H1 (cell line): ENCODE measurements around the gene ZNF277. TPM values are rescaled to one million over a fixed set of nuclear protein-coding genes. Genes with fewer than 3 reads are reported as not detected.

Source experiments
- CTCF ChIA-PET: fragments of 300-600 bp; sonication (Branson Sonifier 250); formaldehyde crosslinking; loops from one replicate; lab custom pipeline; 2021; ENCODE audit not compliant: partially characterized antibody; lab: Charles Lee
- POLR2A ChIA-PET: fragments of 300-600 bp; sonication (Branson Sonifier 250); formaldehyde crosslinking; loops from one replicate; lab custom pipeline; 2021; ENCODE audit warnings: inconsistent platforms; ENCODE audit not compliant: partially characterized antibody; lab: Charles Lee
- DNase-seq, 2 experiments: peaks; one replicate each; pipeline versions ENCODE4 v3.0.0 to v3.0.0-alpha.2; 2010 to 2022; ENCODE audit warnings: low spot score in 2 of 2, low read depth in 1 of 2, mixed read lengths in 1 of 2
- FAIRE-seq: peaks from 2 replicates; lab custom pipeline; 2011; peaks lifted over from hg19 to GRCh38; lab: Jason Lieb, UNC
- H2AFZ ChIP-seq: 2 replicates; pipeline ENCODE4 v1.8.1; 2012; ENCODE audit warnings: low read length, inconsistent platforms
- H2AK5ac ChIP-seq: 2 replicates; pipeline ENCODE4 v1.6.1; 2013; ENCODE audit warnings: low read depth, low read length
- H2BK120ac ChIP-seq: replicated peaks from 2 replicates; pipeline ENCODE3; 2013; ENCODE audit warnings: low read depth, low read length, inconsistent platforms
- H2BK12ac ChIP-seq: 2 replicates; pipeline ENCODE4 v1.6.1; 2013; ENCODE audit warnings: low read depth, low read length
- H2BK15ac ChIP-seq: 2 replicates; pipeline ENCODE4 v1.6.1; 2013; ENCODE audit warnings: low read length
- H2BK20ac ChIP-seq: 2 replicates; pipeline ENCODE4 v1.6.1; 2013; ENCODE audit warnings: low read length
- H2BK5ac ChIP-seq: 2 replicates; pipeline ENCODE4 v1.6.1; 2013; ENCODE audit warnings: low read depth, low read length
- H3K14ac ChIP-seq: 2 replicates; pipeline ENCODE4 v1.6.1; 2013; ENCODE audit warnings: inconsistent platforms; ENCODE audit not compliant: insufficient read length
- H3K18ac ChIP-seq: 2 replicates; pipeline ENCODE4 v1.6.1; 2013; ENCODE audit warnings: low read length; ENCODE audit errors: extremely low read depth
- H3K23ac ChIP-seq: 2 replicates; pipeline ENCODE4 v1.6.1; 2013; ENCODE audit warnings: inconsistent platforms; ENCODE audit not compliant: insufficient read length
- H3K23me2 ChIP-seq: 2 replicates; pipeline ENCODE4 v1.6.1; 2013; ENCODE audit warnings: low read depth, low read length
- H3K27ac ChIP-seq: 2 replicates; pipeline ENCODE4 v1.6.1; 2011; ENCODE audit warnings: low read depth, low read length, inconsistent platforms
- H3K27me3 ChIP-seq, 4 experiments: replicated peaks in 1 of 4; 1 replicate in 1 of 4; 2 replicates in 3 of 4; pipeline versions ENCODE4 v1.6.1 to v1.8.1; 2011 to 2013; ENCODE audit warnings: low read length in 3 of 4, mild to moderate bottlenecking in 3 of 4, inconsistent platforms in 2 of 4, mixed read lengths in 2 of 4, moderate library complexity in 1 of 4; ENCODE audit not compliant: control insufficient read depth in 3 of 4, insufficient read depth in 3 of 4; ENCODE audit errors: extremely low read depth in 1 of 4
- H3K36me3 ChIP-seq, 4 experiments: 2 replicates each; pipeline versions ENCODE4 v1.6.1 to v1.8.1; 2011 to 2013; ENCODE audit warnings: mild to moderate bottlenecking in 4 of 4, low read length in 3 of 4, moderate library complexity in 2 of 4, control low read depth in 1 of 4, inconsistent platforms in 1 of 4; ENCODE audit not compliant: insufficient read depth in 4 of 4, control insufficient read depth in 2 of 4
- H3K4ac ChIP-seq: replicated peaks from 2 replicates; pipeline ENCODE3; 2013; ENCODE audit warnings: low read length, low read depth, mixed read lengths, inconsistent platforms; ENCODE audit not compliant: insufficient read length
- H3K4me1 ChIP-seq, 4 experiments: replicated peaks in 1 of 4; 1 replicate in 1 of 4; 2 replicates in 3 of 4; pipeline versions ENCODE4 v1.6.1 to v1.8.1; 2011 to 2013; ENCODE audit warnings: low read length in 3 of 4, inconsistent platforms in 2 of 4, mixed read lengths in 1 of 4; ENCODE audit not compliant: insufficient read depth in 4 of 4, control insufficient read depth in 3 of 4
- H3K4me2 ChIP-seq, 2 experiments: 2 replicates each; pipeline versions ENCODE4 v1.6.1 to v1.8.1; 2011 to 2013; ENCODE audit warnings: low read depth in 2 of 2, low read length in 2 of 2, control low read depth in 1 of 2, inconsistent platforms in 1 of 2, mild to moderate bottlenecking in 1 of 2; ENCODE audit not compliant: insufficient read depth in 1 of 2
- H3K4me3 ChIP-seq, 4 experiments: fragments of 200-600, 300-600 bp in 1 of 4; sonication (generic), shearing (Covaris generic), sonication (Bioruptor Twin) in 1 of 4; 2 replicates each; pipeline versions ENCODE4 v1.5.1 to v1.8.1; 2011 to 2016; ENCODE audit warnings: low read length in 4 of 4, low read depth in 3 of 4, control low read depth in 2 of 4, inconsistent platforms in 2 of 4, mild to moderate bottlenecking in 2 of 4, mixed read lengths in 1 of 4, moderate library complexity in 1 of 4; ENCODE audit not compliant: insufficient read depth in 2 of 4; ENCODE audit errors: extremely low read depth in 1 of 4
- H3K56ac ChIP-seq: replicated peaks from 2 replicates; pipeline ENCODE3; 2013; ENCODE audit warnings: low read depth, mild to moderate bottlenecking, mixed read lengths, low read length, inconsistent platforms; ENCODE audit not compliant: insufficient read length
- H3K79me1 ChIP-seq: 2 replicates; pipeline ENCODE4 v1.6.1; 2013; ENCODE audit warnings: low read depth, low read length, control low read depth
- H3K79me2 ChIP-seq, 2 experiments: 2 replicates each; pipeline versions ENCODE4 v1.6.1 to v1.8.1; 2012 to 2013; ENCODE audit warnings: low read length in 2 of 2, mild to moderate bottlenecking in 2 of 2, inconsistent platforms in 1 of 2; ENCODE audit not compliant: insufficient read depth in 2 of 2, control insufficient read depth in 1 of 2
- H3K9ac ChIP-seq, 4 experiments: replicated peaks in 1 of 4; 1 replicate in 1 of 4; 2 replicates in 3 of 4; pipeline versions ENCODE4 v1.6.1 to v1.8.1; 2011 to 2013; ENCODE audit warnings: low read depth in 3 of 4, low read length in 3 of 4, control low read depth in 2 of 4, mild to moderate bottlenecking in 2 of 4, moderate library complexity in 2 of 4, inconsistent platforms in 1 of 4; ENCODE audit errors: extremely low read depth in 1 of 4
- H3K9me3 ChIP-seq, 2 experiments: 2 replicates each; pipeline versions ENCODE4 v1.6.1 to v1.8.1; 2012 to 2013; ENCODE audit warnings: mild to moderate bottlenecking in 2 of 2, moderate library complexity in 2 of 2, control low read depth in 1 of 2, inconsistent platforms in 1 of 2, low read depth in 1 of 2, low read length in 1 of 2, mixed read lengths in 1 of 2; ENCODE audit not compliant: insufficient read depth in 2 of 2
- H4K20me1 ChIP-seq, 2 experiments: replicated peaks in 1 of 2; 2 replicates each; pipeline versions ENCODE3 to v1.8.1; 2011 to 2013; ENCODE audit warnings: inconsistent platforms in 2 of 2, low read length in 2 of 2, mild to moderate bottlenecking in 1 of 2; ENCODE audit not compliant: insufficient read depth in 2 of 2, control insufficient read depth in 1 of 2
- H4K5ac ChIP-seq: 2 replicates; pipeline ENCODE4 v1.6.1; 2013; ENCODE audit warnings: low read length, low read depth, mixed read lengths, inconsistent platforms; ENCODE audit not compliant: insufficient read length
- H4K8ac ChIP-seq: 2 replicates; pipeline ENCODE4 v1.8.0; 2013; ENCODE audit warnings: mild to moderate bottlenecking, moderate library complexity, low read length, inconsistent platforms; ENCODE audit not compliant: insufficient read depth; ENCODE audit errors: extremely low read depth
- H4K91ac ChIP-seq: replicated peaks from 2 replicates; pipeline ENCODE3; 2013; ENCODE audit warnings: low read length, mixed read lengths, inconsistent platforms; ENCODE audit not compliant: insufficient read length
- ATF3 ChIP-seq: IDR thresholded peaks from 2 replicates; pipeline ENCODE4 v1.6.1; 2011; ENCODE audit warnings: low read depth, mild to moderate bottlenecking, low read length; ENCODE audit not compliant: insufficient read depth
- MAFK ChIP-seq: IDR thresholded peaks from 2 replicates; pipeline ENCODE4 v1.6.1; 2012; ENCODE audit warnings: low read depth, mild to moderate bottlenecking, improper control_type of control experiment, low read length
- RBBP5 ChIP-seq: IDR thresholded peaks from 2 replicates; pipeline ENCODE4 v1.7.1; 2012; ENCODE audit warnings: low read depth, mild to moderate bottlenecking, inconsistent platforms, low read length, moderate library complexity, borderline replicate concordance
- RFX5 ChIP-seq: IDR thresholded peaks from 2 replicates; pipeline ENCODE4 v1.6.1; 2011; ENCODE audit warnings: low read depth, low read length, improper control_type of control experiment, borderline replicate concordance
- polyA plus RNA-seq, 7 experiments: library from polyadenylated mRNA; depleted of rRNA in 3 of 7; stranded (reverse) in 5 of 7; unstranded in 2 of 7; fragments of >200 nt in 5 of 7; fragments of 200-250 nt in 2 of 7; gene quantifications; 1 replicate in 5 of 7; 2 replicates in 1 of 7; 4 replicates in 1 of 7; pipeline versions ENCODE4 v1.2.1 to v1.2.3, GENCODE V29; 2011 to 2013; ENCODE audit warnings: missing spikeins in 2 of 7, mixed read lengths in 2 of 7
- total RNA-seq: library from RNA; stranded (reverse); fragmentation: NEBNext Ultra II Directional; extraction: Animal tissue kit (Norgen Biotek cat#: 25700); gene quantifications from 2 replicates; pipeline ENCODE4 v1.2.1, GENCODE V29; 2021

ZNF277 gene
- total and polyA plus RNA-seq, 2 of the 8 experiments (the other 6 are each of a cell fraction or from before 2014, with no cell fraction given), result 5.1 to 21.7 TPM

GRCh38 chr7:112214268-112214667 is 7.8 kb downstream of the ZNF277 start:
- Histone ChIP-seq H2BK5ac (no peak overlapping the region), H3K18ac (no peak overlapping the region), H3K4me2 (no peak overlapping the region), H4K5ac (no peak overlapping the region), H3K9ac (no peak overlapping the region), H3K36me3 (no peaks in the 10 kb centered on the region), H3K23me2 (no peaks in the 10 kb centered on the region), H3K4ac (no peak overlapping the region), H3K4me3 (no peak overlapping the region), H3K14ac (no peak overlapping the region), H2AK5ac (no peak overlapping the region), H2BK20ac (no peak overlapping the region), H3K79me1 (no peaks in the 10 kb centered on the region; the same call in 1 of the 2 replicates), H3K23ac (no peak overlapping the region), H4K8ac (no peak overlapping the region), H3K4me1 (peaks cover 0 to 9% (median 4%) of the 10 kb centered on the region in 4 experiments; a peak in 4 of 7 replicates), H4K20me1 (peaks cover 2 to 8% of the 10 kb centered on the region in 2 experiments), H2BK15ac (no peak overlapping the region), H2AFZ (no peak overlapping the region), H3K56ac (no peak overlapping the region), H3K9me3 (no peaks in the 10 kb centered on the region), H3K27ac (no peak overlapping the region), H2BK120ac (no peak overlapping the region), H4K91ac (no peak overlapping the region), H3K27me3 (peaks cover 0 to 2% (median 0%) of the 10 kb centered on the region in 4 experiments; a peak in 1 of 7 replicates), H2BK12ac (no peak overlapping the region), H3K79me2 (peaks cover 0 to 69% of the 10 kb centered on the region in 2 experiments; a peak in 2 of 4 replicates)
- FAIRE-seq (no peak), DNase-seq (no peak)
- ChIA-PET POLR2A (interaction anchor here (1.5 kb wide), 1 partner anchor 8 kb away, joined by 8 read pairs; the partner anchor contains the start of genes DOCK4 and ZNF277), CTCF (interaction anchor here (0.7 to 3.9 kb wide), 6 partner anchors 9 to 359 kb away, joined by 3 to 18 read pairs (median 4); partner anchors contain the start of gene DOCK4)
- no peak for TF ChIP-seq RBBP5
- no peak for TF ChIP-seq ATF3
- TF ChIP-seq RFX5, result no peak
- no peak for TF ChIP-seq MAFK
